WTC11 (cell line): ENCODE results near the gene RFX7. TPM values are rescaled to one million over a fixed set of nuclear protein-coding genes. Genes with fewer than 3 reads are reported as not detected.

Experiments
- ATAC-seq: fragments of 200-7000 bp; cut with Tn5 transposase; 2 replicates; pipeline ENCODE4 v1.10.0; 2021; ENCODE audit warnings: mild to moderate bottlenecking, moderate library complexity
- CTCF ChIA-PET: fragments of 300-600 bp; sonication (Branson Sonifier 250); formaldehyde crosslinking; loops from one replicate; lab custom pipeline; 2021; ENCODE audit warnings: antibody characterized with exemption; lab: Charles Lee
- POLR2A ChIA-PET: fragments of 350-600 bp; sonication (Branson Sonifier 250); formaldehyde crosslinking; loops from one replicate; lab custom pipeline; 2021; ENCODE audit warnings: antibody characterized with exemption; lab: Charles Lee
- DNase-seq: peaks from one replicate; pipeline ENCODE4 v3.0.0; 2021; ENCODE audit warnings: low spot score
- H3K27ac Mint-ChIP-seq: 2 replicates; pipeline ENCODE4 v1.8.0; 2021; ENCODE audit warnings: mixed read lengths
- H3K27me3 Mint-ChIP-seq: 2 replicates; pipeline ENCODE4 v1.8.0; 2021; ENCODE audit warnings: low read depth, mild to moderate bottlenecking, moderate library complexity, mixed read lengths
- H3K36me3 Mint-ChIP-seq: 2 replicates; pipeline ENCODE4 v1.8.0; 2021; ENCODE audit warnings: mixed read lengths
- H3K4me1 Mint-ChIP-seq: 2 replicates; pipeline ENCODE4 v1.8.0; 2022; ENCODE audit warnings: mixed read lengths
- H3K4me3 Mint-ChIP-seq: 2 replicates; pipeline ENCODE4 v1.8.0; 2021; ENCODE audit warnings: mild to moderate bottlenecking, moderate library complexity, mixed read lengths
- H3K9me3 Mint-ChIP-seq: 2 replicates; pipeline ENCODE4 v1.8.0; 2021; ENCODE audit warnings: mixed read lengths
- FOXK1 ChIP-seq: sonication (generic); formaldehyde crosslinking; IDR thresholded peaks from 2 replicates; pipeline ENCODE4 v1.8.0; 2022; ENCODE audit warnings: mild to moderate bottlenecking, moderate library complexity, missing genetic modification reagents
- FOXP1 ChIP-seq: sonication (generic); formaldehyde crosslinking; IDR thresholded peaks from 2 replicates; pipeline ENCODE4 v1.8.0; 2022; ENCODE audit warnings: missing genetic modification reagents, mild to moderate bottlenecking, moderate library complexity, borderline replicate concordance
- GRHL2 ChIP-seq: fragments of 250-450 bp; sonication (Bioruptor Pico); IDR thresholded peaks from 2 replicates; pipeline ENCODE4 v1.8.0; 2022; ENCODE audit warnings: mild to moderate bottlenecking, moderate library complexity; ENCODE audit not compliant: insufficient replicate concordance, severe bottlenecking
- JAZF1 ChIP-seq: fragments of 250-450 bp; sonication (Bioruptor Pico); IDR thresholded peaks from 2 replicates; pipeline ENCODE4 v1.9.0; 2021; ENCODE audit warnings: moderate library complexity, mild to moderate bottlenecking, inconsistent platforms
- NFYB ChIP-seq: sonication (generic); formaldehyde crosslinking; conservative IDR thresholded peaks from 2 replicates; pipeline ENCODE4 v1.8.0; 2022; ENCODE audit warnings: low read depth, missing genetic modification reagents
- RELA ChIP-seq: sonication (generic); formaldehyde crosslinking; IDR thresholded peaks from 2 replicates; pipeline ENCODE4 v1.8.1; 2022; ENCODE audit warnings: missing genetic modification reagents, mild to moderate bottlenecking, borderline replicate concordance
- RORB ChIP-seq: fragments of 250-450 bp; sonication (Bioruptor Pico); IDR thresholded peaks from 2 replicates; pipeline ENCODE4 v1.9.0; 2021; ENCODE audit warnings: mild to moderate bottlenecking
- SP1 ChIP-seq: sonication (generic); formaldehyde crosslinking; conservative IDR thresholded peaks from 2 replicates; pipeline ENCODE4 v1.8.1; 2022; ENCODE audit warnings: missing genetic modification reagents
- ZNF671 ChIP-seq: fragments of 250-450 bp; sonication (Bioruptor Pico); IDR thresholded peaks from 2 replicates; pipeline ENCODE4 v1.8.0; 2021; ENCODE audit warnings: mild to moderate bottlenecking
- total RNA-seq: library from RNA; stranded (reverse); gene quantifications from 3 replicates; pipeline ENCODE4 v1.2.3, GENCODE V29; 2021
- TF ChIP-seq, protein P1 (sequence below): fragments of 250-450 bp; sonication (Bioruptor Pico); IDR thresholded peaks from 2 replicates; pipeline ENCODE4 v1.9.0; 2021; ENCODE audit warnings: mild to moderate bottlenecking
- TF ChIP-seq, protein P2 (sequence below): sonication (generic); formaldehyde crosslinking; IDR thresholded peaks from 2 replicates; pipeline ENCODE4 v1.8.0; 2023; ENCODE audit warnings: mild to moderate bottlenecking, missing genetic modification reagents
- TF ChIP-seq, protein P3 (sequence below): fragments of 250-450 bp; sonication (Bioruptor Pico); conservative IDR thresholded peaks from 2 replicates; pipeline ENCODE4 v1.9.0; 2021; ENCODE audit warnings: mild to moderate bottlenecking
- TF ChIP-seq, protein P4 (sequence below): sonication (generic); formaldehyde crosslinking; IDR thresholded peaks from 2 replicates; pipeline ENCODE4 v1.8.1; 2023; ENCODE audit warnings: mild to moderate bottlenecking, missing genetic modification reagents, moderate library complexity

RFX7 gene
- total RNA-seq, 1 experiment from 2014 or later, result 36.0 TPM

DNA sequence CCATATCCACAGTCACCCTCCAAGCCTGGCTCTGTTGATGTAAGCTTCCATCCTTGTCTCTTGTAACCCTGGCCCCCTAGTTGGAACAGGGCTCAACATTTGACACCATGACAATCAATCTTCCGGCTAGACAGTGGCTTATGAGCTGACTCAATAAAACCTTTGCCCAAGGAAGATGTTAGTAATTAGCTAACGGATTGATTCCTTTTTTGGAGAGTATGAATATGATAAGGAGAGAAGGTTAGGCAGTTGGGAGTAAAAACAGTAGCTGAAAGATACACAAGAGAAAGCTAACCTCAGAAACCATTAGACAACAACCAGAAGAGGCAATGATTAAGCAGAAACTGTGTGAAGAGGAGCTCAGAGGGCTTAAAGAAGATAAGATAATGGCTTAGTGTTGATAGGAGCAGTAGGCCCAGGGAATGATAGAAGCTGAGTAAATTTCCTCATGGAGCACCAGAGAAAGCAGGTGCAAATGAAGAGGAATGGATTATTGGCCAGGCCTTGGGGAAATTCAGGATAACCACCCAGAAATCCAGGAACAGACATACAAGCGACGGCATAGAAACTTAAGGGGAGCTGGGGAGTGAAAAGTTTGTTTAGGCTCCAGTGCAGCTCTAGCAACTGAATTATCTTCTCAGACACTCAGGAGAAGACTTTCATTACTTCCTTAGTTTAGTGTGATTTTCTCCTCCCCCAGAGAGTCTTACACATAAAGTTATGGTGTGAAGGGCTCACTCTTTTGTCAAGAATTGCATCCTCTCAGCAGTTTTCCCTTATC, 7.8 kb upstream of the RFX7 start:
- no peak overlapping the region for H3K4me3 Mint-ChIP-seq
- no peak for DNase-seq
- H3K27me3 Mint-ChIP-seq, result no peaks in the 10 kb centered on the region
- H3K27ac Mint-ChIP-seq, result no peak overlapping the region
- CTCF ChIA-PET, result interaction anchor here (1.2 kb wide), 1 partner anchor 44 kb away, joined by 4 read pairs; no protein-coding TSS in a partner anchor
- no peaks in the 10 kb centered on the region for H3K9me3 Mint-ChIP-seq
- no peak for TF ChIP-seq FOXP1 (CRISPR knock-in tag)
- no peak for TF ChIP-seq JAZF1 (CRISPR knock-in tag)
- no peak for TF ChIP-seq GRHL2
- TF ChIP-seq FOXK1 (CRISPR knock-in tag), result no peak
- TF ChIP-seq, protein P1, sequence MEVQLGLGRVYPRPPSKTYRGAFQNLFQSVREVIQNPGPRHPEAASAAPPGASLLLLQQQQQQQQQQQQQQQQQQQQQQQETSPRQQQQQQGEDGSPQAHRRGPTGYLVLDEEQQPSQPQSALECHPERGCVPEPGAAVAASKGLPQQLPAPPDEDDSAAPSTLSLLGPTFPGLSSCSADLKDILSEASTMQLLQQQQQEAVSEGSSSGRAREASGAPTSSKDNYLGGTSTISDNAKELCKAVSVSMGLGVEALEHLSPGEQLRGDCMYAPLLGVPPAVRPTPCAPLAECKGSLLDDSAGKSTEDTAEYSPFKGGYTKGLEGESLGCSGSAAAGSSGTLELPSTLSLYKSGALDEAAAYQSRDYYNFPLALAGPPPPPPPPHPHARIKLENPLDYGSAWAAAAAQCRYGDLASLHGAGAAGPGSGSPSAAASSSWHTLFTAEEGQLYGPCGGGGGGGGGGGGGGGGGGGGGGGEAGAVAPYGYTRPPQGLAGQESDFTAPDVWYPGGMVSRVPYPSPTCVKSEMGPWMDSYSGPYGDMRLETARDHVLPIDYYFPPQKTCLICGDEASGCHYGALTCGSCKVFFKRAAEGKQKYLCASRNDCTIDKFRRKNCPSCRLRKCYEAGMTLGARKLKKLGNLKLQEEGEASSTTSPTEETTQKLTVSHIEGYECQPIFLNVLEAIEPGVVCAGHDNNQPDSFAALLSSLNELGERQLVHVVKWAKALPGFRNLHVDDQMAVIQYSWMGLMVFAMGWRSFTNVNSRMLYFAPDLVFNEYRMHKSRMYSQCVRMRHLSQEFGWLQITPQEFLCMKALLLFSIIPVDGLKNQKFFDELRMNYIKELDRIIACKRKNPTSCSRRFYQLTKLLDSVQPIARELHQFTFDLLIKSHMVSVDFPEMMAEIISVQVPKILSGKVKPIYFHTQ (CRISPR knock-in tag), result no peak
- TF ChIP-seq, protein P2, sequence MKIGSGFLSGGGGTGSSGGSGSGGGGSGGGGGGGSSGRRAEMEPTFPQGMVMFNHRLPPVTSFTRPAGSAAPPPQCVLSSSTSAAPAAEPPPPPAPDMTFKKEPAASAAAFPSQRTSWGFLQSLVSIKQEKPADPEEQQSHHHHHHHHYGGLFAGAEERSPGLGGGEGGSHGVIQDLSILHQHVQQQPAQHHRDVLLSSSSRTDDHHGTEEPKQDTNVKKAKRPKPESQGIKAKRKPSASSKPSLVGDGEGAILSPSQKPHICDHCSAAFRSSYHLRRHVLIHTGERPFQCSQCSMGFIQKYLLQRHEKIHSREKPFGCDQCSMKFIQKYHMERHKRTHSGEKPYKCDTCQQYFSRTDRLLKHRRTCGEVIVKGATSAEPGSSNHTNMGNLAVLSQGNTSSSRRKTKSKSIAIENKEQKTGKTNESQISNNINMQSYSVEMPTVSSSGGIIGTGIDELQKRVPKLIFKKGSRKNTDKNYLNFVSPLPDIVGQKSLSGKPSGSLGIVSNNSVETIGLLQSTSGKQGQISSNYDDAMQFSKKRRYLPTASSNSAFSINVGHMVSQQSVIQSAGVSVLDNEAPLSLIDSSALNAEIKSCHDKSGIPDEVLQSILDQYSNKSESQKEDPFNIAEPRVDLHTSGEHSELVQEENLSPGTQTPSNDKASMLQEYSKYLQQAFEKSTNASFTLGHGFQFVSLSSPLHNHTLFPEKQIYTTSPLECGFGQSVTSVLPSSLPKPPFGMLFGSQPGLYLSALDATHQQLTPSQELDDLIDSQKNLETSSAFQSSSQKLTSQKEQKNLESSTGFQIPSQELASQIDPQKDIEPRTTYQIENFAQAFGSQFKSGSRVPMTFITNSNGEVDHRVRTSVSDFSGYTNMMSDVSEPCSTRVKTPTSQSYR (CRISPR knock-in tag), result no peak
- TF ChIP-seq NFYB (CRISPR knock-in tag), result no peak
- TF ChIP-seq SP1 (CRISPR knock-in tag), result no peak
- TF ChIP-seq, protein P3, sequence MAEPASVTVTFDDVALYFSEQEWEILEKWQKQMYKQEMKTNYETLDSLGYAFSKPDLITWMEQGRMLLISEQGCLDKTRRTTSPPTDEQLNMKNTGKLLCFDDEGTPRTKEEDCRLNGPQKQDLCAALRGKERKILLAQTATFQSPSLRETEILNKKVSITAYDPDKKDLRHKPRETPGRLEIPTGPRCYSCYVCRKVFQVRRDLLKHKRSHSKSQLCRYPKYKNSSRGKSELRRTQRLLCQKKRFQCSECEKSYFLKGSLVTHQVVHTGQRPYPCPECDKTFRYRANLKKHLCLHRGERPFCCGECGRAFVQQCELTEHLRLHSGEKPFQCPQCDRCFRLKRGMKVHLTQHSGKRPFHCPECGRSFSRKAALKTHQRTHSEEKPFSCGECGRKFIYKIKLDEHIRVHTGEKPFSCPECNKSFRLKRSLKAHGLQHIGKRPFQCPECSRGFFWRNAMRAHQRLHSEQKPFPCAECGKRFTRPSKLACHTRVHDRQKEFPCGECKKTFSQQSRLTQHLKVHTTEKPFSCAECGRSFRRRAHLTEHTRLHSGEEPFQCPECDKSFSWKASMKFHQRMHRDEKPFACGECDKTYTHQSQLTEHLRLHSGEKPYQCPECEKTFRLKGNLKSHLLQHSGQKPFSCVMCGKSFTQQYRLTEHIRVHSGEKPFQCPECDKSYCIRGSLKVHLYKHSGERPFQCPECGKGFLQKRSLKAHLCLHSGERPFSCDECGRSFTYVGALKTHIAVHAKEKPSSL, result no peak
- TF ChIP-seq ZNF671 (CRISPR knock-in tag), result no peak
- TF ChIP-seq, protein P4, sequence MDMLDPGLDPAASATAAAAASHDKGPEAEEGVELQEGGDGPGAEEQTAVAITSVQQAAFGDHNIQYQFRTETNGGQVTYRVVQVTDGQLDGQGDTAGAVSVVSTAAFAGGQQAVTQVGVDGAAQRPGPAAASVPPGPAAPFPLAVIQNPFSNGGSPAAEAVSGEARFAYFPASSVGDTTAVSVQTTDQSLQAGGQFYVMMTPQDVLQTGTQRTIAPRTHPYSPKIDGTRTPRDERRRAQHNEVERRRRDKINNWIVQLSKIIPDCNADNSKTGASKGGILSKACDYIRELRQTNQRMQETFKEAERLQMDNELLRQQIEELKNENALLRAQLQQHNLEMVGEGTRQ (CRISPR knock-in tag), result no peak
- no peak for TF ChIP-seq RORB (CRISPR knock-in tag)
- TF ChIP-seq RELA (CRISPR knock-in tag), result no peak
- TF ChIP-seq, all 79 proteins: peak for 0
- POLR2A ChIA-PET, result interaction anchor here (0.6 kb wide), 1 partner anchor 347 kb away, joined by 4 read pairs; no protein-coding TSS in a partner anchor
- Mint-ChIP-seq H3K4me1 (peaks cover 27% of the 10 kb centered on the region), H3K36me3 (no peaks in the 10 kb centered on the region)
- ATAC-seq, result no peak

DNA sequence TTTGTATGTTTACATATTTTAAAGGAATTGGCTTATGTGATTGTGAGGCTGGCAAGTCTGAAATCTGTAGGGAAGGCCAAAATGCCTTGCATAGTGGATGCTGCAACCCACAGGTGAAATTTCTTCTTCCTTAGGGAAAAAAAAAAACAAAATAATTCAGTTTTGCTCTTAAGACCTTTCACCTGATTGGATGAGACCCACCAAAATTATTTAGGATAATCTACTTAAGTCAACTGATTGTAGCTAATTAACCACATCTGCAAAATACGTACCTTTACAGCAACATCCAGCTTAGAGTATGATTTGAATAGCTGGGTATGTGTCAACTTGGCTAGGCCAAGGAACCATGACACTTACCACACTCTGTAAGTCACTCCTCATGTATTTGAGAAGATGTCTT, 6.9 kb upstream of the RFX7 start:
- H3K27me3 Mint-ChIP-seq, result no peaks in the 10 kb centered on the region
- no peak for DNase-seq
- H3K9me3 Mint-ChIP-seq, result no peaks in the 10 kb centered on the region
- CTCF ChIA-PET, result interaction anchor here (0.5 to 2.1 kb wide), 4 partner anchors 45 to 288 kb away, joined by 3 to 6 read pairs (median 3); no protein-coding TSS in a partner anchor
- TF ChIP-seq, protein P3, result no peak
- TF ChIP-seq, all 79 proteins: peak for 0
- Mint-ChIP-seq H3K27ac (no peak overlapping the region), H3K4me3 (no peak overlapping the region), H3K36me3 (no peaks in the 10 kb centered on the region), H3K4me1 (peaks cover 34% of the 10 kb centered on the region)
- ATAC-seq, result no peak
- POLR2A ChIA-PET, result no interaction called here
